HepG2 (cell line): ENCODE results near the gene TMEM184B. TPM values are rescaled to one million over a fixed set of nuclear protein-coding genes. Genes with fewer than 3 reads are reported as not detected.

Experiments used
- AFF4 ChIP-seq: sonication (generic); formaldehyde crosslinking; IDR thresholded peaks from 2 replicates; pipeline ENCODE4 v1.4.0; 2020; ENCODE audit warnings: missing genetic modification reagents
- ARID4A ChIP-seq: sonication (generic); formaldehyde crosslinking; IDR thresholded peaks from 2 replicates; pipeline ENCODE4 v1.5.0; 2020; ENCODE audit warnings: mild to moderate bottlenecking, missing genetic modification reagents, borderline replicate concordance
- ATF1 ChIP-seq: IDR thresholded peaks from 2 replicates; pipeline ENCODE4 v1.6.1; 2016; ENCODE audit warnings: mild to moderate bottlenecking, control low read depth
- CHD4 ChIP-seq: fragments of 200-600 bp; sonication (generic); IDR thresholded peaks from 2 replicates; pipeline ENCODE4 v1.7.0; 2017; ENCODE audit warnings: mild to moderate bottlenecking, low read length, borderline replicate concordance
- EP300 ChIP-seq, 3 experiments: sonication (generic) in 1 of 3; formaldehyde crosslinking in 1 of 3; IDR thresholded peaks; 2 replicates each; pipeline versions ENCODE4 v1.5.1 to v1.6.1; 2011 to 2020; ENCODE audit warnings: low read depth in 2 of 3, low read length in 2 of 3, borderline replicate concordance in 1 of 3, improper control_type of control experiment in 1 of 3, mild to moderate bottlenecking in 1 of 3, missing genetic modification reagents in 1 of 3, moderate library complexity in 1 of 3
- FLYWCH1 ChIP-seq: sonication (generic); formaldehyde crosslinking; IDR thresholded peaks from 2 replicates; pipeline ENCODE4 v1.8.1; 2023; ENCODE audit warnings: mild to moderate bottlenecking, missing genetic modification reagents
- FOXP4 ChIP-seq: sonication (generic); formaldehyde crosslinking; IDR thresholded peaks from 2 replicates; pipeline ENCODE4 v1.4.0; 2020; ENCODE audit warnings: missing genetic modification reagents
- GATAD2A ChIP-seq: IDR thresholded peaks from 2 replicates; pipeline ENCODE4 v1.6.1; 2016
- MXD3 ChIP-seq: IDR thresholded peaks from 2 replicates; pipeline ENCODE4 v1.6.1; 2016; ENCODE audit warnings: mild to moderate bottlenecking, missing biosample characterization, missing genetic modification reagents
- PATZ1 ChIP-seq: sonication (generic); formaldehyde crosslinking; IDR thresholded peaks from 2 replicates; pipeline ENCODE4 v1.4.0; 2020; ENCODE audit warnings: missing genetic modification reagents
- TFDP1 ChIP-seq: IDR thresholded peaks from 2 replicates; pipeline ENCODE4 v1.6.1; 2016; ENCODE audit warnings: missing compliant biosample characterization, missing genetic modification reagents, borderline replicate concordance
- polyA plus RNA-seq, 8 experiments: library from polyadenylated mRNA; depleted of rRNA in 3 of 8; stranded (reverse) in 7 of 8; unstranded in 1 of 8; fragments of >200 nt; fragmentation: Illumina TruSeq in 4 of 8; extraction: Trizol in 4 of 8; gene quantifications; 2 replicates each; pipeline versions ENCODE4 v1.2.1 to v1.2.3, GENCODE V29; 2011 to 2016; ENCODE audit warnings: low read depth in 4 of 8, missing spikeins in 1 of 8, mixed read lengths in 1 of 8; ENCODE audit not compliant: insufficient read depth in 1 of 8
- total RNA-seq, 5 experiments: library from RNA; depleted of rRNA; stranded (reverse); fragments of >200 nt; fragmentation: Illumina TruSeq; extraction: Trizol; gene quantifications; 2 replicates each; pipeline ENCODE4 v1.2.3, GENCODE V29; 2016; ENCODE audit warnings: low read depth in 1 of 5

Gene TMEM184B
- total and polyA plus RNA-seq, 2 of the 13 experiments (the other 11 are each of a cell fraction or from before 2014, with no cell fraction given): 15.9 to 16.0 TPM

- TF ChIP-seq FOXP4 (CRISPR knock-in tag) (peak; percentile 74), ARID4A (CRISPR knock-in tag) (peak; percentile 84; the same call in 1 of the 2 replicates), MXD3 (no peak), CHD4 (0 out of 2 replicates have a peak, but pooled peaks have one; percentile 52), TFDP1 (peak; percentile 29; the same call in 1 of the 2 replicates), AFF4 (no peak), GATAD2A (CRISPR knock-in tag) (peak; percentile 85), EP300 (IDR thresholded peaks at IDR 0.05; ENCODE audit: low read depth in 2 of 2, low read length in 2 of 2) (peak; percentile 33 to 44; a peak in 2 of 4 replicates), EP300 (CRISPR knock-in tag; IDR thresholded peaks at IDR 0.05; ENCODE audit: borderline replicate concordance) (peak; percentile 42; the same call in 1 of the 2 replicates), PATZ1 (CRISPR knock-in tag) (peak; percentile 91), FLYWCH1 (CRISPR knock-in tag) (no peak), ATF1 (CRISPR knock-in tag) (no peak)
Measured at GRCh38 chr22:38309614-38310517, 37.1 kb upstream of the TMEM184B start (continued).
